Gastroesophageal sphincter (tissue), 3 donors: Measurements from ENCODE around the gene RPL4.

Experiments
- EP300 ChIP-seq: sonication (generic); formaldehyde crosslinking; IDR thresholded peaks from one replicate; pipeline ENCODE4 v1.6.1; 2017; ENCODE audit warnings: antibody characterized with exemption, mild to moderate bottlenecking
- POLR2A ChIP-seq, 2 donors: fragments of 450-650 bp; IDR thresholded peaks; one replicate each; pipeline ENCODE4 v1.6.1; 2017; ENCODE audit warnings: antibody characterized with exemption in 2 of 2, mild to moderate bottlenecking in 2 of 2, moderate library complexity in 1 of 2
- POLR2AphosphoS5 ChIP-seq: sonication (generic); formaldehyde crosslinking; IDR thresholded peaks from one replicate; pipeline ENCODE4 v1.6.1; 2017; ENCODE audit warnings: antibody characterized with exemption
- TF ChIP-seq, protein P1 (sequence below), 4 experiments: fragments of 200-600 bp in 2 of 4; fragments of 450-650 bp in 2 of 4; sonication (generic) in 1 of 4; IDR thresholded peaks; one replicate each; pipeline ENCODE4 v1.5.1; 2017 to 2019; ENCODE audit warnings: antibody characterized with exemption in 4 of 4, mild to moderate bottlenecking in 2 of 4, moderate library complexity in 2 of 4

DNA sequence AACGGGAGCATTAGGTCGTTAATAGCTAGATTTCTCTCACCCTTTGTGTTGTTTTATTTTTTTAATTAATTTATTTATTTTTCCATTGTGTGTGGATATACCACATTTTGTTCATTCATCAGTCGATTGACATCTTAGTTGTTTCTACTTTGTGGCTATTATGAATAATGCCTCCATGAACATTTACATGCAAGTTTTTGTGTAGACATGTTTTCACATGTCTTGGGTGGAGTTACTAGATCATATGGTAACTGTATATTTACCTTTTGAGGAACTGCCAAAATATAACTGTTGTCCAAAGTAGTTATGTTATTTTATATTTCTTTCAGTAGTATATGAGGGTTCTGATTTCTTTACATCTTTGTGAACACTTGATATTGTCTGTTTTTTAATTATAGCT lies 19.3 kb upstream of the RPL4 start:
- TF ChIP-seq, protein P1, sequence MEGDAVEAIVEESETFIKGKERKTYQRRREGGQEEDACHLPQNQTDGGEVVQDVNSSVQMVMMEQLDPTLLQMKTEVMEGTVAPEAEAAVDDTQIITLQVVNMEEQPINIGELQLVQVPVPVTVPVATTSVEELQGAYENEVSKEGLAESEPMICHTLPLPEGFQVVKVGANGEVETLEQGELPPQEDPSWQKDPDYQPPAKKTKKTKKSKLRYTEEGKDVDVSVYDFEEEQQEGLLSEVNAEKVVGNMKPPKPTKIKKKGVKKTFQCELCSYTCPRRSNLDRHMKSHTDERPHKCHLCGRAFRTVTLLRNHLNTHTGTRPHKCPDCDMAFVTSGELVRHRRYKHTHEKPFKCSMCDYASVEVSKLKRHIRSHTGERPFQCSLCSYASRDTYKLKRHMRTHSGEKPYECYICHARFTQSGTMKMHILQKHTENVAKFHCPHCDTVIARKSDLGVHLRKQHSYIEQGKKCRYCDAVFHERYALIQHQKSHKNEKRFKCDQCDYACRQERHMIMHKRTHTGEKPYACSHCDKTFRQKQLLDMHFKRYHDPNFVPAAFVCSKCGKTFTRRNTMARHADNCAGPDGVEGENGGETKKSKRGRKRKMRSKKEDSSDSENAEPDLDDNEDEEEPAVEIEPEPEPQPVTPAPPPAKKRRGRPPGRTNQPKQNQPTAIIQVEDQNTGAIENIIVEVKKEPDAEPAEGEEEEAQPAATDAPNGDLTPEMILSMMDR (IDR thresholded peaks at IDR 0.05), result no peak
- TF ChIP-seq EP300 (no peak), POLR2A (IDR thresholded peaks at IDR 0.05) (no peak), POLR2AphosphoS5 (no peak)
